Gastrocnemius medialis (tissue), 4 donors: ENCODE results near the gene APOA1. TPM values are rescaled to one million over a fixed set of nuclear protein-coding genes. Genes with fewer than 3 reads are reported as not detected.

Source experiments
- ATAC-seq, 2 donors: fragments of 150-250 bp; one replicate each; pipeline ENCODE4 v1.9.1; 2016
- DNase-seq, 2 donors: peaks; one replicate each; pipeline ENCODE4 v3.0.0-alpha.2; 2019
- H3K27ac ChIP-seq, 4 donors: fragments of 200-600 bp; sonication (generic); 1 replicate in 1 of 4; 2 replicates in 3 of 4; pipeline ENCODE4 v1.5.1; 2016 to 2018; ENCODE audit warnings: mild to moderate bottlenecking in 2 of 4, moderate library complexity in 1 of 4
- H3K27me3 ChIP-seq, 3 donors: fragments of 200-600 bp; sonication (generic) in 2 of 3; 1 replicate in 1 of 3; 2 replicates in 2 of 3; pipeline versions ENCODE4 v1.5.1 to v1.6.0; 2016 to 2019; ENCODE audit warnings: mild to moderate bottlenecking in 1 of 3, moderate library complexity in 1 of 3
- H3K36me3 ChIP-seq, 2 donors: fragments of 200-600 bp; sonication (generic) in 1 of 2; one replicate each; pipeline ENCODE4 v1.5.1; 2017 to 2018
- H3K4me1 ChIP-seq, 2 donors: fragments of 200-600 bp; sonication (generic) in 1 of 2; one replicate each; pipeline ENCODE4 v1.5.1; 2016 to 2017; ENCODE audit warnings: mild to moderate bottlenecking in 2 of 2
- H3K4me3 ChIP-seq, 4 donors: fragments of 200-600 bp; sonication (generic) in 3 of 4; 1 replicate in 1 of 4; 2 replicates in 3 of 4; pipeline ENCODE4 v1.5.1; 2016 to 2019; ENCODE audit warnings: mild to moderate bottlenecking in 2 of 4
- H3K9me3 ChIP-seq, 3 donors: fragments of 200-600 bp; sonication (generic) in 2 of 3; 1 replicate in 1 of 3; 2 replicates in 2 of 3; pipeline ENCODE4 v1.5.1; 2016 to 2019
- CTCF ChIP-seq, 5 experiments: fragments of 450-650 bp in 3 of 5; fragments of 200-600 bp in 2 of 5; sonication (generic) in 2 of 5; IDR thresholded peaks in 4 of 5; conservative IDR thresholded peaks in 1 of 5; 1 replicate in 4 of 5; 2 replicates in 1 of 5; pipeline ENCODE4 v1.5.1; 2016 to 2019; ENCODE audit warnings: antibody characterized with exemption in 5 of 5, mild to moderate bottlenecking in 3 of 5, moderate library complexity in 3 of 5
- POLR2A ChIP-seq, 2 donors: fragments of 450-650 bp; IDR thresholded peaks; one replicate each; pipeline ENCODE4 v1.6.1; 2017; ENCODE audit warnings: antibody characterized with exemption in 2 of 2, mild to moderate bottlenecking in 2 of 2, moderate library complexity in 2 of 2
- in situ Hi-C, 4 donors: fragments of 200-750 bp; cut with MboI; loops; one replicate each; pipeline versions ENCODE4 v1.15.0 to v1.8.0; 2017; ENCODE audit warnings: low sequenced_read_pairs in 4 of 4
- intact Hi-C: fragments of 100-400 bp; cut with DNase I; formaldehyde crosslinking; loops from one replicate; pipeline ENCODE4 v1.15.1; 2023; ENCODE audit warnings: low total_unique reads
- total RNA-seq, 4 donors: library from RNA; depleted of rRNA; stranded (reverse); fragments of >200 nt; gene quantifications; one replicate each; pipeline versions ENCODE4 v1.1.0 to v1.2.3, GENCODE V29; 2016

APOA1 gene
- total RNA-seq, 4 donors from 2014 or later = 0.56 to 35.8 (median 18.2) TPM; not detected in 1

DNA sequence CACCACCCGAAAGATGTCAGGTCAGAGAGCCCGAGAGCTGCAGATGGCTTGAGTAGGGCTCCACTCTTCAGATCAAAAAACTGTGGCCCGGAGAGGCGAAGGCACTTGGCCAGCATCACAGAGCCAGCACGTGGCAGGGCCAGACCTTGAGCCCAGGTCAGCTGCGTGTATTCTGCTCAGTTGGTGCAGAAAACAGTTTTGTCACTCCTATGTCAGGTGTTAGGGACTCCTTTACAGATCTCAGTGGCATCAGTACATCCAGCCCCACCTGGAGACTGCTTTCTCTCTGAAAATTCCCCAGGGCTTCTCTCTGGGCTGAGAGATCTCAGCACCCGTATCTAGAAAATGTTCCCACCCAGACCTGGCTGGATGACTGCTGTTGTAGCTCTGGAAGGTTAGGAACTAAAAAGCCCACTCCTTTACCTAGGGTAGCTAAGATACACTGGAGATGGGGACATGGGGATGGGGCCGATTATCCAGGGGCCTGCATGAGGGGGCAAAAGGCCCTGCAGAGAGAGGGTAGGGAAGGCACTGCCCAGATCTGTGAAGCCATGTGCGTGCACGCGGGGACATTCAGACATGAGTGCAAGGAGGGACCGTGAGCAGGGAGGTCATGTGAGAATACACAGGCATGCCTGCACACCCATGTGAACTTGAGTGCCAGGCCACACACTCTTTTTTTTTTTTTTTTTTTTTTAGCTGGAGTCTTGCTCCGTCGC, 3.4 kb downstream of the APOA1 start:
- Histone ChIP-seq H3K27me3 (no peaks in the 10 kb centered on the region), H3K27ac (no peak overlapping the region), H3K9me3 (no peaks in the 10 kb centered on the region), H3K36me3 (no peaks in the 10 kb centered on the region), H3K4me1 (peaks cover 10 to 14% of the 10 kb centered on the region in 2 donors), H3K4me3 (no peak overlapping the region)
- intact Hi-C loops (no loop called here), in situ Hi-C loops (no loop called here)
- ATAC-seq = no peak
- DNase-seq = no peak
- TF ChIP-seq POLR2A (IDR thresholded peaks at IDR 0.05) (no peak), CTCF (IDR thresholded peaks at IDR 0.05 in 4 of 5, conservative IDR thresholded peaks at IDR 0.05 in 1 of 5) (no peak)

GRCh38 chr11:116833491-116833815, 4.0 kb downstream of the APOA1 start:
- DNase-seq (no peak), ATAC-seq (no peak)
- Histone ChIP-seq H3K27ac (no peak overlapping the region), H3K36me3 (no peaks in the 10 kb centered on the region), H3K4me3 (no peak overlapping the region), H3K27me3 (no peaks in the 10 kb centered on the region), H3K4me1 (peaks cover 10 to 14% of the 10 kb centered on the region in 2 donors), H3K9me3 (no peaks in the 10 kb centered on the region)
- intact Hi-C loops = no loop called here
- no peak for TF ChIP-seq CTCF (IDR thresholded peaks at IDR 0.05 in 4 of 5, conservative IDR thresholded peaks at IDR 0.05 in 1 of 5)
- no peak for TF ChIP-seq POLR2A (IDR thresholded peaks at IDR 0.05)
- in situ Hi-C loops = no loop called here

GRCh38 chr11:116832350-116833290, 4.8 kb downstream of the APOA1 start:
- ATAC-seq (no peak), DNase-seq (no peak)
- no peak for TF ChIP-seq CTCF (IDR thresholded peaks at IDR 0.05 in 4 of 5, conservative IDR thresholded peaks at IDR 0.05 in 1 of 5)
- TF ChIP-seq POLR2A (IDR thresholded peaks at IDR 0.05) = no peak
- Histone ChIP-seq H3K36me3 (no peaks in the 10 kb centered on the region), H3K4me3 (no peak overlapping the region), H3K27me3 (no peaks in the 10 kb centered on the region), H3K9me3 (no peaks in the 10 kb centered on the region), H3K27ac (no peak overlapping the region), H3K4me1 (peaks cover 10 to 14% of the 10 kb centered on the region in 2 donors)
- intact Hi-C loops (loop anchor here (1.0 kb wide), 1 partner anchor 38 kb away; no protein-coding TSS in a partner anchor), in situ Hi-C loops (no loop called here)

- intact Hi-C loops = loop anchor here (1.0 kb wide), 1 partner anchor 38 kb away; no protein-coding TSS in a partner anchor
- Histone ChIP-seq H3K27me3 (no peaks in the 10 kb centered on the region), H3K4me1 (peaks cover 10 to 14% of the 10 kb centered on the region in 2 donors), H3K27ac (no peak overlapping the region), H3K4me3 (no peak overlapping the region), H3K9me3 (no peaks in the 10 kb centered on the region), H3K36me3 (no peaks in the 10 kb centered on the region)
- no peak for ATAC-seq
- TF ChIP-seq POLR2A (IDR thresholded peaks at IDR 0.05) (no peak), CTCF (IDR thresholded peaks at IDR 0.05 in 4 of 5, conservative IDR thresholded peaks at IDR 0.05 in 1 of 5) (no peak)
- in situ Hi-C loops = no loop called here
- DNase-seq = no peak
Observed at GRCh38 chr11:116831790-116832349, 5.6 kb downstream of the APOA1 start.
